HepG2 (cell line): ENCODE results near the gene DLX6. TPM values are rescaled to one million over a fixed set of nuclear protein-coding genes. Genes with fewer than 3 reads are reported as not detected.

ENCODE experiments used
- CBFB ChIP-seq: sonication (generic); formaldehyde crosslinking; IDR thresholded peaks from 2 replicates; pipeline ENCODE4 v1.4.0; 2020; ENCODE audit warnings: missing genetic modification reagents
- CBX2 ChIP-seq, 2 experiments: fragments of 200-600 bp in 1 of 2; sonication (generic); formaldehyde crosslinking in 1 of 2; IDR thresholded peaks; 2 replicates each; pipeline versions ENCODE4 v1.7.0 to v1.8.1; 2018 to 2022; ENCODE audit warnings: low read depth in 2 of 2, low read length in 1 of 2, mild to moderate bottlenecking in 1 of 2, missing genetic modification reagents in 1 of 2
- HMG20B ChIP-seq: conservative IDR thresholded peaks from 2 replicates; pipeline ENCODE4 v1.6.1; 2016; ENCODE audit warnings: missing genetic modification reagents, missing compliant biosample characterization
- KIAA2018 ChIP-seq: sonication (generic); formaldehyde crosslinking; IDR thresholded peaks from 2 replicates; pipeline ENCODE4 v1.5.0; 2020; ENCODE audit warnings: mild to moderate bottlenecking, missing genetic modification reagents, borderline replicate concordance
- NR2F6 ChIP-seq, 2 experiments: IDR thresholded peaks; 2 replicates each; pipeline ENCODE4 v1.6.1; 2016; ENCODE audit warnings: antibody characterized with exemption in 1 of 2, mild to moderate bottlenecking in 1 of 2
- ZNF557 ChIP-seq: sonication (generic); formaldehyde crosslinking; IDR thresholded peaks from 2 replicates; pipeline ENCODE4 v1.4.0; 2020; ENCODE audit warnings: missing genetic modification reagents
- polyA plus RNA-seq, 8 experiments: library from polyadenylated mRNA; depleted of rRNA in 3 of 8; stranded (reverse) in 7 of 8; unstranded in 1 of 8; fragments of >200 nt; fragmentation: Illumina TruSeq in 4 of 8; extraction: Trizol in 4 of 8; gene quantifications; 2 replicates each; pipeline versions ENCODE4 v1.2.1 to v1.2.3, GENCODE V29; 2011 to 2016; ENCODE audit warnings: low read depth in 4 of 8, missing spikeins in 1 of 8, mixed read lengths in 1 of 8; ENCODE audit not compliant: insufficient read depth in 1 of 8
- total RNA-seq, 5 experiments: library from RNA; depleted of rRNA; stranded (reverse); fragments of >200 nt; fragmentation: Illumina TruSeq; extraction: Trizol; gene quantifications; 2 replicates each; pipeline ENCODE4 v1.2.3, GENCODE V29; 2016; ENCODE audit warnings: low read depth in 1 of 5
- TF ChIP-seq, protein P1 (sequence below): sonication (generic); formaldehyde crosslinking; IDR thresholded peaks from 2 replicates; pipeline ENCODE4 v1.5.1; 2020; ENCODE audit warnings: mild to moderate bottlenecking, moderate library complexity, missing genetic modification reagents
- TF ChIP-seq, protein P2 (sequence below), 2 experiments: fragments of 450-650 bp in 1 of 2; sonication (generic) in 1 of 2; formaldehyde crosslinking in 1 of 2; IDR thresholded peaks; 2 replicates each; pipeline versions ENCODE4 v1.6.1 to v1.8.0; 2016 to 2022; ENCODE audit warnings: antibody characterized with exemption in 1 of 2, mild to moderate bottlenecking in 1 of 2, missing genetic modification reagents in 1 of 2

Gene DLX6
- total and polyA plus RNA-seq, 2 of the 13 experiments (the other 11 are each of a cell fraction or from before 2014, with no cell fraction given): 3.5 to 5.5 TPM

GRCh38 chr7:97006055-97006815 is 882 bp downstream of the DLX6 start (continued):
- TF ChIP-seq KIAA2018 (CRISPR knock-in tag): no peak
- no peak for TF ChIP-seq ZNF557 (CRISPR knock-in tag)
- TF ChIP-seq NR2F6 (IDR thresholded peaks at IDR 0.05): no peak
- peak; percentile 11; the same call in 1 of the 2 replicates for TF ChIP-seq NR2F6 (CRISPR knock-in tag; IDR thresholded peaks at IDR 0.05)
- TF ChIP-seq HMG20B (CRISPR knock-in tag): no peak
- no peak for TF ChIP-seq CBX2 (IDR thresholded peaks at IDR 0.05; ENCODE audit: low read depth, low read length)
- no peak for TF ChIP-seq CBX2 (CRISPR knock-in tag; IDR thresholded peaks at IDR 0.05; ENCODE audit: low read depth)
- TF ChIP-seq, protein P1, sequence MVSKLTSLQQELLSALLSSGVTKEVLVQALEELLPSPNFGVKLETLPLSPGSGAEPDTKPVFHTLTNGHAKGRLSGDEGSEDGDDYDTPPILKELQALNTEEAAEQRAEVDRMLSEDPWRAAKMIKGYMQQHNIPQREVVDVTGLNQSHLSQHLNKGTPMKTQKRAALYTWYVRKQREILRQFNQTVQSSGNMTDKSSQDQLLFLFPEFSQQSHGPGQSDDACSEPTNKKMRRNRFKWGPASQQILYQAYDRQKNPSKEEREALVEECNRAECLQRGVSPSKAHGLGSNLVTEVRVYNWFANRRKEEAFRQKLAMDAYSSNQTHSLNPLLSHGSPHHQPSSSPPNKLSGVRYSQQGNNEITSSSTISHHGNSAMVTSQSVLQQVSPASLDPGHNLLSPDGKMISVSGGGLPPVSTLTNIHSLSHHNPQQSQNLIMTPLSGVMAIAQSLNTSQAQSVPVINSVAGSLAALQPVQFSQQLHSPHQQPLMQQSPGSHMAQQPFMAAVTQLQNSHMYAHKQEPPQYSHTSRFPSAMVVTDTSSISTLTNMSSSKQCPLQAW: no peak
- TF ChIP-seq CBFB (CRISPR knock-in tag): 0 out of 2 replicates have a peak, but pooled peaks have one; percentile 15
- TF ChIP-seq, protein P2, sequence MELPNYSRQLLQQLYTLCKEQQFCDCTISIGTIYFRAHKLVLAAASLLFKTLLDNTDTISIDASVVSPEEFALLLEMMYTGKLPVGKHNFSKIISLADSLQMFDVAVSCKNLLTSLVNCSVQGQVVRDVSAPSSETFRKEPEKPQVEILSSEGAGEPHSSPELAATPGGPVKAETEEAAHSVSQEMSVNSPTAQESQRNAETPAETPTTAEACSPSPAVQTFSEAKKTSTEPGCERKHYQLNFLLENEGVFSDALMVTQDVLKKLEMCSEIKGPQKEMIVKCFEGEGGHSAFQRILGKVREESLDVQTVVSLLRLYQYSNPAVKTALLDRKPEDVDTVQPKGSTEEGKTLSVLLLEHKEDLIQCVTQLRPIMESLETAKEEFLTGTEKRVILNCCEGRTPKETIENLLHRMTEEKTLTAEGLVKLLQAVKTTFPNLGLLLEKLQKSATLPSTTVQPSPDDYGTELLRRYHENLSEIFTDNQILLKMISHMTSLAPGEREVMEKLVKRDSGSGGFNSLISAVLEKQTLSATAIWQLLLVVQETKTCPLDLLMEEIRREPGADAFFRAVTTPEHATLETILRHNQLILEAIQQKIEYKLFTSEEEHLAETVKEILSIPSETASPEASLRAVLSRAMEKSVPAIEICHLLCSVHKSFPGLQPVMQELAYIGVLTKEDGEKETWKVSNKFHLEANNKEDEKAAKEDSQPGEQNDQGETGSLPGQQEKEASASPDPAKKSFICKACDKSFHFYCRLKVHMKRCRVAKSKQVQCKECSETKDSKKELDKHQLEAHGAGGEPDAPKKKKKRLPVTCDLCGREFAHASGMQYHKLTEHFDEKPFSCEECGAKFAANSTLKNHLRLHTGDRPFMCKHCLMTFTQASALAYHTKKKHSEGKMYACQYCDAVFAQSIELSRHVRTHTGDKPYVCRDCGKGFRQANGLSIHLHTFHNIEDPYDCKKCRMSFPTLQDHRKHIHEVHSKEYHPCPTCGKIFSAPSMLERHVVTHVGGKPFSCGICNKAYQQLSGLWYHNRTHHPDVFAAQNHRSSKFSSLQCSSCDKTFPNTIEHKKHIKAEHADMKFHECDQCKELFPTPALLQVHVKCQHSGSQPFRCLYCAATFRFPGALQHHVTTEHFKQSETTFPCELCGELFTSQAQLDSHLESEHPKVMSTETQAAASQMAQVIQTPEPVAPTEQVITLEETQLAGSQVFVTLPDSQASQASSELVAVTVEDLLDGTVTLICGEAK (IDR thresholded peaks at IDR 0.05): no peak
- TF ChIP-seq, protein P2 (CRISPR knock-in tag; IDR thresholded peaks at IDR 0.05): peak; percentile 68
